ENCODE results near the gene PBRM1. TPM values are rescaled to one million over a fixed set of nuclear protein-coding genes. Genes with fewer than 3 reads are reported as not detected.

PBRM1 gene
- total RNA-seq, 2 experiments from 2014 or later, result 75.7 to 91.1 TPM

DNA sequence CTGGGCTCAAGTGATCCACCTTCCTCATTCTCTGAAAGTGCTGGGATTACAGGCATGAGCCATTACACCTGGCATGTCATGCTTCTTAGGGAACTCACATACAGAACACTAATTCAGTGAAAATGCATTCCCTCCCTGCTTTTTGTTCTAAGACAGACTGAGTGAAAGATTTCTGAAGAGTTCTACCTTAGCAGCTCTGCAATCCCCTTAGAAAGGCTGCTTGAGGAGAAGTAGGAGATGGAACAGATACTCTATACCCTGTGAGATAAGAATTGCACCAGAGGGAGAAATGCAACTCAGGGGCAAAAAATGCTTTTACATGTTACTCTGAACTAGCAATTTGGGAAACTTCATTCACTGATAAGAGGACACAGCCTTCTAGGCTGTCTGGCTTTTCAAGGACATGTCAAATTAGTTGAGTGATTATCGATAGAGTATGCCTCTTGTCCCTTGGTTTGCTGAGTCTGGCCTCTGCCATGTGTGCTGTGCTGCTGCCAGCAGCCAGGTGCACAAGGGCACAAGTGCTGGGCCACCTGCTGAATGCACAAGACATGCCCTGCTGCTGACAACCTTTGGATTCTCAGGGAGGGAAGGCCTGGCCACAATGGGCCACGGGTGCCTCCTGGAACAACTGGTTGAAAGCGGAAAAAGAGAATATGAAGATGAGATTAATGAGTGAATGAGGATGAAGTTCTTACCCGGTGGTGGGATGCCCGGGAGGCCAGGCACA is 131.5 kb downstream of the PBRM1 start:
- H3K9me2 ChIP-seq (ENCODE audit: insufficient read depth, low read length), result no peaks in the 10 kb centered on the region
- H3K79me2 ChIP-seq (ENCODE audit: insufficient read depth, low read depth, low read length), result no peaks in the 10 kb centered on the region
- no peak overlapping the region for H3K4me2 ChIP-seq (ENCODE audit: low read length)
- no peak overlapping the region for H2AFZ ChIP-seq (ENCODE audit: low read length)
- no peak for TF ChIP-seq EZH2phosphoT487 (IDR thresholded peaks at IDR 0.05; ENCODE audit: borderline replicate concordance, low read depth, low read length)
- TF ChIP-seq, protein P1, sequence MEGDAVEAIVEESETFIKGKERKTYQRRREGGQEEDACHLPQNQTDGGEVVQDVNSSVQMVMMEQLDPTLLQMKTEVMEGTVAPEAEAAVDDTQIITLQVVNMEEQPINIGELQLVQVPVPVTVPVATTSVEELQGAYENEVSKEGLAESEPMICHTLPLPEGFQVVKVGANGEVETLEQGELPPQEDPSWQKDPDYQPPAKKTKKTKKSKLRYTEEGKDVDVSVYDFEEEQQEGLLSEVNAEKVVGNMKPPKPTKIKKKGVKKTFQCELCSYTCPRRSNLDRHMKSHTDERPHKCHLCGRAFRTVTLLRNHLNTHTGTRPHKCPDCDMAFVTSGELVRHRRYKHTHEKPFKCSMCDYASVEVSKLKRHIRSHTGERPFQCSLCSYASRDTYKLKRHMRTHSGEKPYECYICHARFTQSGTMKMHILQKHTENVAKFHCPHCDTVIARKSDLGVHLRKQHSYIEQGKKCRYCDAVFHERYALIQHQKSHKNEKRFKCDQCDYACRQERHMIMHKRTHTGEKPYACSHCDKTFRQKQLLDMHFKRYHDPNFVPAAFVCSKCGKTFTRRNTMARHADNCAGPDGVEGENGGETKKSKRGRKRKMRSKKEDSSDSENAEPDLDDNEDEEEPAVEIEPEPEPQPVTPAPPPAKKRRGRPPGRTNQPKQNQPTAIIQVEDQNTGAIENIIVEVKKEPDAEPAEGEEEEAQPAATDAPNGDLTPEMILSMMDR (conservative IDR thresholded peaks at IDR 0.05; ENCODE audit: low read length), result no peak
- H4K20me1 ChIP-seq (ENCODE audit: insufficient read depth, low read length), result no peaks in the 10 kb centered on the region
- ChIA-PET POLR2A (interaction anchor here (1.2 kb wide), 1 partner anchor 18 kb away, joined by 3 read pairs; the partner anchor contains the start of gene UQCC5), CTCF (ENCODE audit: unreplicated experiment) (no interaction called here)
- intact Hi-C loops (cut with micrococcal nuclease; ENCODE audit: unreplicated experiment), result no loop called here
- H3K4me3 ChIP-seq (ENCODE audit: low read depth, low read length, poor library complexity, severe bottlenecking), result no peak overlapping the region
- no peaks in the 10 kb centered on the region for H3K4me1 ChIP-seq (ENCODE audit: insufficient read depth, low read length, poor library complexity, severe bottlenecking)
- peaks cover 92% of the 10 kb centered on the region for H3K36me3 ChIP-seq (ENCODE audit: insufficient read depth, low read length)
- no peaks in the 10 kb centered on the region for H3K9me3 ChIP-seq (ENCODE audit: low read length)
- no peak for DNase-seq (ENCODE audit: low spot score)
- no TSS peak for BruUV-seq (replicated peaks)
- H3K27ac ChIP-seq (ENCODE audit: low read depth, low read length, poor library complexity, severe bottlenecking), result no peak overlapping the region

DNA sequence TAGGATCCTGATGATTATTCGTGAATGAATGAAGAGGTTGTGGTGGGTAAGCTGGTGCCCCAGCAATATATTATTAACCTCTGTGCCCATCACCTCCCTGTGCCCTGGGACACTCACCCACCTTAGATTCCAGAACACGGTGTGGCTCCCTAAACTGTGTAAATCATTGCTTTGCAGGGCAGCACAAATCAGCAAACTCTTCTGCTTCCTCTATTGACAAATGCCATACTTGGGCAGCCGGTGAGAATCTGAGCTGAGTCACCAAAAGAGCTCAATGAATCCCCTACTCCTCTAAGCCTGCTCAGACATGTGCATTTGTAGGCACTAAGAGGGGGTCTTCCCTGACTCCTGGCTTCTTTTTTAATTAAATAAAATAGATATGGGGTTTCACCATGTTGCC is 133.6 kb downstream of the PBRM1 start:
- H4K20me1 ChIP-seq (ENCODE audit: insufficient read depth, low read length), result no peaks in the 10 kb centered on the region
- CTCF ChIA-PET (ENCODE audit: unreplicated experiment), result no interaction called here
- intact Hi-C loops (cut with micrococcal nuclease; ENCODE audit: unreplicated experiment), result no loop called here
- no peaks in the 10 kb centered on the region for H3K9me2 ChIP-seq (ENCODE audit: insufficient read depth, low read length)
- no peak for TF ChIP-seq EZH2phosphoT487 (IDR thresholded peaks at IDR 0.05; ENCODE audit: borderline replicate concordance, low read depth, low read length)
- TF ChIP-seq, protein P1 (conservative IDR thresholded peaks at IDR 0.05; ENCODE audit: low read length), result no peak
- H2AFZ ChIP-seq (ENCODE audit: low read length), result no peak overlapping the region
- H3K27ac ChIP-seq (ENCODE audit: low read depth, low read length, poor library complexity, severe bottlenecking), result no peak overlapping the region
- POLR2A ChIA-PET, result interaction anchor here (0.6 to 1.4 kb wide), 4 partner anchors 34 to 219 kb away, joined by 3 read pairs; no protein-coding TSS in a partner anchor
- no peak for DNase-seq (ENCODE audit: low spot score)
- no TSS peak for BruUV-seq (replicated peaks)
- H3K4me3 ChIP-seq (ENCODE audit: low read depth, low read length, poor library complexity, severe bottlenecking), result no peak overlapping the region
- no peaks in the 10 kb centered on the region for H3K79me2 ChIP-seq (ENCODE audit: insufficient read depth, low read depth, low read length)
- no peaks in the 10 kb centered on the region for H3K9me3 ChIP-seq (ENCODE audit: low read length)
- no peak overlapping the region for H3K4me2 ChIP-seq (ENCODE audit: low read length)
- H3K36me3 ChIP-seq (ENCODE audit: insufficient read depth, low read length), result peaks cover 92% of the 10 kb centered on the region
- no peaks in the 10 kb centered on the region for H3K4me1 ChIP-seq (ENCODE audit: insufficient read depth, low read length, poor library complexity, severe bottlenecking)

DNA sequence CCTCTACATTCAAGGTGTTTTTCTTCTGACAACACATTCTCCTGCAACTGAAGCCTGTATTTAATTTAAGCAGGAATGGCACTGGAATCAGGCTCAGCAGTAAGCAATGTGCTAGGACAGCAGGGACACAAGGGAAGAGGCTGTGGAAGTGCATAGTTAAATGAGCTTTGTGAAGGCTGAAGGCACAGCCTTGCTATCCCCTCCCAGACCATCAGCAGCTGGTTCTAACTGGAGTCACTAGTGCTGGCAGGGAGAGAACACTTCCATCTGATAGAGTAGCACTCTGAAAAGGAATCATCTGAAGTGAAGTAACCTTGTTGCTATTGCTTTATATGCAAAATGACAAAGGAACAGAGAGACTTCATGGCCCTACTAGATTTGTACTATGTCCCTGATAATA is 134.6 kb downstream of the PBRM1 start:
- Histone ChIP-seq H3K27ac (ENCODE audit: low read depth, low read length, poor library complexity, severe bottlenecking) (no peak overlapping the region), H3K36me3 (ENCODE audit: insufficient read depth, low read length) (peaks cover 91% of the 10 kb centered on the region), H3K9me2 (ENCODE audit: insufficient read depth, low read length) (no peaks in the 10 kb centered on the region), H3K4me1 (ENCODE audit: insufficient read depth, low read length, poor library complexity, severe bottlenecking) (no peaks in the 10 kb centered on the region), H3K9me3 (ENCODE audit: low read length) (no peaks in the 10 kb centered on the region), H4K20me1 (ENCODE audit: insufficient read depth, low read length) (no peaks in the 10 kb centered on the region), H3K79me2 (ENCODE audit: insufficient read depth, low read depth, low read length) (no peaks in the 10 kb centered on the region; the same call in 1 of the 2 replicates), H3K4me2 (ENCODE audit: low read length) (no peak overlapping the region), H3K4me3 (ENCODE audit: low read depth, low read length, poor library complexity, severe bottlenecking) (no peak overlapping the region), H2AFZ (ENCODE audit: low read length) (no peak overlapping the region)
- ChIA-PET CTCF (ENCODE audit: unreplicated experiment) (interaction anchor here (0.6 kb wide), 1 partner anchor 15 kb away, joined by 5 read pairs; no protein-coding TSS in a partner anchor), POLR2A (interaction anchor here (0.5 to 1.4 kb wide), 4 partner anchors 15 to 63 kb away, joined by 3 to 7 read pairs (median 4); partner anchors contain the start of gene UQCC5)
- no peak for TF ChIP-seq EZH2phosphoT487 (IDR thresholded peaks at IDR 0.05; ENCODE audit: borderline replicate concordance, low read depth, low read length)
- TF ChIP-seq, protein P1 (conservative IDR thresholded peaks at IDR 0.05; ENCODE audit: low read length), result no peak
- DNase-seq (ENCODE audit: low spot score), result no peak
- intact Hi-C loops (cut with micrococcal nuclease; ENCODE audit: unreplicated experiment), result no loop called here
- BruUV-seq (replicated peaks), result no TSS peak
